HG03520 (cell line): Measurements from ENCODE around the gene ZDHHC14.

Experiments
- ATAC-seq: cut with Tn5 transposase; IDR thresholded peaks from one replicate; pipeline ENCODE4 v1.9.1; 2021; ENCODE audit warnings: mild to moderate bottlenecking, moderate library complexity; ENCODE audit not compliant: unreplicated experiment

The ZDHHC14 gene

GRCh38 chr6:157609556-157609955, 228.6 kb downstream of the ZDHHC14 start:
- no peak for ATAC-seq

DNA sequence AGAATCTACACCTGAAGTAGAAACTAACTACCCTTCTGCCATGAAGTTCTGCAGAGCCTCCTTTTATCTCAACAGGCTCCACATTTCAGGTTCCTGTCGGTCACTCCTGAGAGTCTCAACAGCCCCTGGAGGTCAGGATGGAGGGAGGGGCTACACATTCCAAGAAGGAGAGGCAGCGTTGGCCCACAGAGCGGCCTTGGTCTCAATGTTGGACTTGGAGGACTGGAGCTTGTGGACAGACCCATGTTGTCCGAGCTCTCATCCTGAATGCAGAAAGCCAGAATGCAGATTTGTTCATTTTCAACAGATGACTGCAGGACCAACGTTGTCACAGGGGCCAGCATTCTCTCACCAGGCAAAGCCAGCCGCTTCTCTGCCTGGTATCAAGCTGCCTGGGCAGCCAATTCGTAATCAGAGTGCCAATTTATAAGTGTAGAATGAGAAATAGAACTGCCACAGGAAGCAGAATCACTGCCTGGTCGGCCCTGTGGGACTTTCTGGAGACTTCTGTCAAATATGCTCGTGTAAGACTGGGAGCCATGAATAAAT, 229.5 kb downstream of the ZDHHC14 start:
- ATAC-seq = no peak

GRCh38 chr6:157611406-157611805, 230.4 kb downstream of the ZDHHC14 start:
- no peak for ATAC-seq

GRCh38 chr6:157613011-157613522, 232.1 kb downstream of the ZDHHC14 start:
- no peak for ATAC-seq

DNA sequence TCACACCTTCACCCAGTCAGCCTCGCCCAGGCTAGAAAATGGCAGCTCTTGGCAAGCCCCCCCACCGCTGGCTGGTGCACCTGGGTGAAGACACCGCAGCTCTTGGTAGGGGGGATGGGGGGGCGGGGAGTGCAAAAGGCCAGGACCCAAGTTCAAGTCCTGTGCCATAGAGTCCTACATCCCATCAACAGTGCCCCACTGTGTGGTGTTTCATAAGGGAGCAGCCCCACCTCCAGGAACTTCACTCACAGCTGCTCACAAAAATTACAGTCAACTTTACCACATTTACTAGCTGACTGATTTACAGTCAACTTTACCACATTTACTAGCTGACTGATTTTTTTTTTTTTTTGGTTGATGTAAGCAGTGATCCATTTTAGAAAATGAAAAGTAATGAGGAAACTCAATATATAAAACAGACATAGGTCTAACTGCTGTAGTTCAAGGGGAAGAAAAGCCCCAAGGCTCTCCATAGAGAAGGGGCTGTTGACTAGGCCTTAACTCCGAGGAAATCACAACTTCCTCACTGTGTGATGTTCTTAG, 233.1 kb downstream of the ZDHHC14 start:
- ATAC-seq = no peak

DNA sequence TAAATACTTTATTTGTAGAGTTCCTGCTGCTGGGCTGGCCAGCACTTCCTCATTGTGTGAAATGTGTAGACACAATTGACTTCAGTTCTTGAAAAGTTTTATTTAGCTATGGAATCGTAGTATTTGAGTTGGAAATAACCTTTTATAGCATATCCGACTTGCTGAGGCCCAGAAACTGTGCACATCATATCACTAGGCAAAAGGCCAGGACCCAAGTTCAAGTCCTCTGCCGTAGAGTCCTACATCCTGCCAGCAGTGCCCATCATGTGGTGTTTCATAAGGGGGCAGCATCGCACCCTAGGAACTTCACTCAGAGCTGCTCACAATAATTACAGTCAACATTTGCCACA, 234.4 kb downstream of the ZDHHC14 start:
- no peak for ATAC-seq

DNA sequence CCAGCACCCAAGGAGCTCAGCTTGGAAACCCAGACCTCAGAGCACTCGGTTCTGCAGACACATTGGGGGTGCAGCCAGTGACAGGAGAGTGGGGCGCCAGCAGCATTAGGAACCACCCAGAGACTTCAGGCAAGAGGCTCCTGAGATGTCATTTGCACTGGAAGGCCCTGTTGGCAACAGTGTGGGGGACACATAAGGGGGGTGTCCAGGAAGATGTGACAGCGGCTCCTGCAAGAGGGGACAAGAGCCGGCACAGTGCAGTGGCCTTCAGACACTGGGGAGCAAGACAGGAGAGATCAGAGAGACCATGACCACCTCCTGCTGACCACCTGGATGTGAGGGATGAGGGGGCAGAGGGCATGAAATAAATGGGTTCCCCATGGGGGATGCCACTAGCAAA, 235.0 kb downstream of the ZDHHC14 start:
- no peak for ATAC-seq

GRCh38 chr6:157620944-157621343, 240.0 kb downstream of the ZDHHC14 start:
- no peak for ATAC-seq

GRCh38 chr6:157621406-157621805, 240.4 kb downstream of the ZDHHC14 start:
- ATAC-seq = no peak

DNA sequence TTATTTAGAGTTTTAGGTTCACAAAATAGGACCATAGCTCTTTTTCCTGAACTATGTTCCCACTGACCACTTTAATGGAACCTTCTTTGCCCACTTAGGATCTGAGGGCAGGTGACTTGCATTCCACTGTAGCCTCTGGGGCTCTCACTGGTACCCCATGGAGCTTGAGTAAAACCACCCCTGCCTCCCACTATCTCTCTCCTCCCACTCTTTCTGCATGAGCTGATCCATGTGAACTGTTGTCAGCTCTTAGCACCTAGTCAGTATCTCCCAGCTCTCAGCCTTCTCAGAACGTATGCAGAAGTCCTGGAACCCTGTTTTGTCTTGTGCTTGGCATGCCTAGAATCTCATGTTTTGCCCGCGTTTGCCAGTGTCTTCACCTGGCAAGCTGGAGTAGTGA, 241.4 kb downstream of the ZDHHC14 start:
- ATAC-seq = no peak

DNA sequence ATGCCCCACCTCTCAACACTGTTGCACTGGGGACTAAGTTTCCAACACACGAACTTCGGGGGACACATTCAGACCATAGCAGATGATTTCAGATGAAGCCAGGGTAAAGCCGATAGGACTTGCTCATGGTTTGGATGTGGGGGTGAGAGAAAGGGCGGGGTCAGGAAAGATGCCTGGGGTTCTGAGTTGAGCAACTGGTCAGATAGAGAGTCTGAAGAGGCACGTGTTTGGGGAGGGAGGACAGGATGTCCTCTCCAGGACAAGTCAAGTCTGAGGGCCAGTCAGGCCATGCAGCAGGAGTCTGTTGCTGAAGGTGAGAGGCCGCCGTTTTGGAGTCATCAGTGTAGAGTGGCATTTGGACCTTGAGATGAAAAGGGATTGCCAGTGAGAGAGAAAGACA, 244.1 kb downstream of the ZDHHC14 start:
- no peak for ATAC-seq

- no peak for ATAC-seq
Observed at GRCh38 chr6:157625764-157626163, 244.8 kb downstream of the ZDHHC14 start.

- ATAC-seq = no peak
Observed at GRCh38 chr6:157627195-157627966, 246.4 kb downstream of the ZDHHC14 start.

DNA sequence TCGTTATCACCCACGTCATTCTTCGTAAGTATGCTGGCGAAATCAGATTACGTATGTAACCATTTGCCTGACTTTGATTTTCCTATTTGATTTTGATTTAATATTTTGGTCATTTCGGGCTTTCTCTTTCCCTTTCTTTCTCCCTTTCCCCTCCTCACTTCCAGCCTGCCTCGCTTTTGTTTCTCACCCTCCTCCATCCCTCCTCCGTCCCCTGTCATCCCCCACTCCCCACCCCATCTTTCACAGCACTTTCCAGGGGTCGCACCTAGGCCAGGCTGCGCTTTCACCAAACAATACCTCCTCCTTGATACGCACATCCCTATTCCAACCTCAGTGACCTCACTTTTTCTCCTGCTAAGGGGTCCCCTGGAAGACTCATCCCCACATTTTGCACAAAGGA, 247.5 kb downstream of the ZDHHC14 start:
- no peak for ATAC-seq

DNA sequence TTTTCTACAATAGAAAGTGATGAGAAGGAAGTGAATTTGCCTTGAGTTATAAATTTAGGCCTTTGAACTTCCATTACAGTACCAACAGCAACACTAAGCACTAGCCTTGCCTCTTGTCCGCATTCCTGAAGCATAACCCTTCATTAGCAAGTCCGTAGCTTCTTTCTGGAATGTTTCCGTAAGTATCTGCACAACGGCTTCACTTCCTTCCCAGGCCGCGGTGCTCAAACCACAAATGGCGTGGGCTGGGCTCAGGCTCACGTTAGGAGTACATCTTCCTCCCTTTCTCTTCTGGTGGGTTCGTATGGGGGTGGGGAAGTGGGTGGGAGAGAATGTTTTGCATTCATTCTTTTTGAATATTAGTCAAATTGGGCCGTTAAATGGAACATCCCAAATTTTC, 248.2 kb downstream of the ZDHHC14 start:
- no peak for ATAC-seq

GRCh38 chr6:157630463-157631080, 249.6 kb downstream of the ZDHHC14 start:
- no peak for ATAC-seq

- no peak for ATAC-seq
Observed at GRCh38 chr6:157631412-157631811, 250.4 kb downstream of the ZDHHC14 start.

DNA sequence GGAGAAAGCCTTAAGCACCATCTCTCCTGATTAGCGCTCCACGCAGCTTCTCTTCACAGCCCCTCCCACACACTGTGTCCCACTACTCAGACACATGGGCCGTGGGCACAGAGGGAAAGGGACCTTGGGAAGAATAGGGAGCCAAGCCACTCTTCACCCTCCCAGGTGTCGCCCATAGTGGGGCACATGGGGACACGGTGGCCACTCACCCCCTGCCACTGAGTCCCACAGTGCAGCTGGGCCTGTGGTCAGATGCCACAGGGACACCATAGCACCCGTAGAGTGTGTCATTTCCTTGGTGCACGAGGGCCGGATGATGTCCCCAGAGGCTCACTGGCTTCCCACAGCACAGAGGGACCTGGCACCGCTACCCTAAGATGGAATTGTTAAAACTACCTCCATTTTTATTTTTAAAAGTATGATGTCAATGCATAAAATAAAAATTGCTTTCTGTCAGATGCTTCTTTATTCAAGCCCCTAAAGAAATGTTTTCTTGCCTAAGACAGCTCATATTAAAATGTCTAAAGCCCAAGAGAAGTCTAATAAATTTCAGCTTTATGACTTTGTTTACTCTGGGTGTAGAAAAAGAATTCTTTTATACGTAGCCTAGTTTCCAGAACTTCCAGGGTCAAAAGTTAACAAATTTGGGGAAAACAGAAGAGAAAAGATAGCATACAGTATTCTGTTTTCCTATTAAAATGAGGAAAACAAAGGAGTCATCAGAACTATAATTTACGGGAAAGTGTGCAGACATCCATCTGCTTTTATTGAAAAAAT, 251.0 kb downstream of the ZDHHC14 start:
- ATAC-seq = no peak

DNA sequence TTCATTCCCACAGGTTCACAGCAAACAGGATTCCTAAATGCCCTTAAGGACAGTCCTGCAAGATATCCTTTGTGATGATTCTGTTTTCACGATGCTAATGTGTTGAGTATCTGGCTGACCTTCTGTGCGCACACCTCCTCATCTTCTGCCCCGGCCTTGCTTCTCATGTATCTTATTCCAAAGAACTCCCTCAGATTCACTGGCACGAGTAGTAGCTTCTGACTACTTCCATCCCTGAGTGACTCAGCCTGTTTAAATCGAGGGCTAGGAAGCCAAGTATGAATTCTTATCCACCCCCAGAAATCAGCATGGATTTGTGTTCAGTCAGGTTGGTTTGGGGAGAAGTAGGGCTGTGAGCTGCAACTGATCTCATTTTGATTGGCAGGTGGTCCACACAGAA, 251.8 kb downstream of the ZDHHC14 start:
- no peak for ATAC-seq

DNA sequence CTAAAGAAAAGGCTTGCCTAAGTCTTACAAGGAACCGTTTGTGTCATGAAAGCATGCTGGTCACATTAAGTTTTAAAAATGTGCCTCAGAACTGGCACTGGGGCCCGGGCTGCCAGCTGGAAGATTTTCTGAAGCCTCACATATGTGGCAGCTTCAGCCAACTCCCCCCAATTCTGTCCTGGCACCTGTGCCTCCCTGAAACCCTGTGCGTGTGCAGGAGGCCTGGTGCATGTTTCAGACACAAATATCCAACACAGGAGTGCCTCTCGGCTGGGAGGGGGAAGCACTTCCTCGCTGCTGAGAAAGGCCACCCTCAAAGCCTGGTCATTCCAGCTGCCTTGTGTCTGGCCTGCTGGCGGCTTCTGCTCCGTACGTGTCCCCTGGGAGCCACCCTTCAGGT, 253.6 kb downstream of the ZDHHC14 start:
- ATAC-seq = no peak
